ENCODE measurements around the gene EFNA3.

Gene EFNA3

GRCh38 chr1:155062151-155062686 is 16.4 kb upstream of the EFNA3 start:
- H3K4me3 ChIP-seq (ENCODE audit: low read depth, low read length): no peak overlapping the region
- TF ChIP-seq, protein P1, sequence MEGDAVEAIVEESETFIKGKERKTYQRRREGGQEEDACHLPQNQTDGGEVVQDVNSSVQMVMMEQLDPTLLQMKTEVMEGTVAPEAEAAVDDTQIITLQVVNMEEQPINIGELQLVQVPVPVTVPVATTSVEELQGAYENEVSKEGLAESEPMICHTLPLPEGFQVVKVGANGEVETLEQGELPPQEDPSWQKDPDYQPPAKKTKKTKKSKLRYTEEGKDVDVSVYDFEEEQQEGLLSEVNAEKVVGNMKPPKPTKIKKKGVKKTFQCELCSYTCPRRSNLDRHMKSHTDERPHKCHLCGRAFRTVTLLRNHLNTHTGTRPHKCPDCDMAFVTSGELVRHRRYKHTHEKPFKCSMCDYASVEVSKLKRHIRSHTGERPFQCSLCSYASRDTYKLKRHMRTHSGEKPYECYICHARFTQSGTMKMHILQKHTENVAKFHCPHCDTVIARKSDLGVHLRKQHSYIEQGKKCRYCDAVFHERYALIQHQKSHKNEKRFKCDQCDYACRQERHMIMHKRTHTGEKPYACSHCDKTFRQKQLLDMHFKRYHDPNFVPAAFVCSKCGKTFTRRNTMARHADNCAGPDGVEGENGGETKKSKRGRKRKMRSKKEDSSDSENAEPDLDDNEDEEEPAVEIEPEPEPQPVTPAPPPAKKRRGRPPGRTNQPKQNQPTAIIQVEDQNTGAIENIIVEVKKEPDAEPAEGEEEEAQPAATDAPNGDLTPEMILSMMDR (IDR thresholded peaks at IDR 0.05; ENCODE audit: low read depth, low read length): no peak

GRCh38 chr1:155062702-155063411 is 15.8 kb upstream of the EFNA3 start:
- TF ChIP-seq, protein P1 (IDR thresholded peaks at IDR 0.05; ENCODE audit: low read depth, low read length): peak; percentile 51
- H3K4me3 ChIP-seq (ENCODE audit: low read depth, low read length): peak overlapping the region; percentile 91

- TF ChIP-seq, protein P1 (IDR thresholded peaks at IDR 0.05; ENCODE audit: low read depth, low read length): no peak
- peak within 1 kb of the TSS; percentile 91 for H3K4me3 ChIP-seq (ENCODE audit: low read depth, low read length)
Measured at GRCh38 chr1:155063550-155064110, 15.0 kb upstream of the EFNA3 start, which contains the start of gene EFNA4. TSS of gene EFNA4 (plus strand) at chr1:155063740. CDS start at chr1:155063824, 84 bp downstream.

GRCh38 chr1:155064111-155064831 is 14.4 kb upstream of the EFNA3 start:
- H3K4me3 ChIP-seq (ENCODE audit: low read depth, low read length): peak overlapping the region; percentile 91
- TF ChIP-seq, protein P1 (IDR thresholded peaks at IDR 0.05; ENCODE audit: low read depth, low read length): no peak

DNA sequence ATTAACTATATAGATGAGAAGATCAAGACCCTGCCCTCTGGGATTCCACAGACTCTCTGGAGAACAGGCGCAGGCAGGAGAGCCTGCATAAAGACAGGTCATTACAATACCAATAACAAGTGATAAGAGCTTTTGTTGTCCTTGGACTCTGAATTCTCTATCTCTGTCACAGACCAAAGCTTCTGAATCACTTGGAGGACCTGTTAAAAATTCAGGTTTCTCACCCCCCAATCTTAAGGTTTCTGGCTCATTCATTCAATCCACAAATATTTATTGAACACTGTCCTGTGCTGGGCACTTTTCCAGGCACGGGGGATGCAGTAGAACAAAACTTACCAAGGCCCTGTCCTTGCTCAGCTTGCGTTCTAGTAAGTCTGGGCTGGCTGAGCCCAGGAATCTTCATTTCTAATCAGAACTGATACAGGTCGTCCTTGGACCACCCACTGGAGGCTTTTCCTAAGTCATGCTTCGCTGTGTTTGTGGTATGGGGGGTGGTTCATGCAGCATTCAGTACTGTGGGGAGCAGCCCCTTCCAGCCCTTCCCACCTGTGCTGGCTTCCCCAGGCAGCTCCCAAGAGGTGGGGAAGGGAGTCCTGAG is 13.7 kb upstream of the EFNA3 start:
- TF ChIP-seq, protein P1 (IDR thresholded peaks at IDR 0.05; ENCODE audit: low read depth, low read length): no peak
- peak overlapping the region; percentile 91 for H3K4me3 ChIP-seq (ENCODE audit: low read depth, low read length)

DNA sequence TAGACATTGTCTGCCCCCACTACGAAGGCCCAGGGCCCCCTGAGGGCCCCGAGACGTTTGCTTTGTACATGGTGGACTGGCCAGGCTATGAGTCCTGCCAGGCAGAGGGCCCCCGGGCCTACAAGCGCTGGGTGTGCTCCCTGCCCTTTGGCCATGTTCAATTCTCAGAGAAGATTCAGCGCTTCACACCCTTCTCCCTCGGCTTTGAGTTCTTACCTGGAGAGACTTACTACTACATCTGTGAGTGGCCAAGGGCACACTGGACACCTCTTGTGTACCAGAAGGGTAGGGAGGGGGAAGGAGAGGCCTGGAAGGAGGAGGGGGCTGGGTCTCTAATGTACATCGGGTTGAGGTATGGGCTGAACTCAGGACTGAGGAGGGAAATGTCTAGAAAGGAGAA is 11.9 kb upstream of the EFNA3 start:
- no peak overlapping the region for H3K4me3 ChIP-seq (ENCODE audit: low read depth, low read length)
- TF ChIP-seq, protein P1 (IDR thresholded peaks at IDR 0.05; ENCODE audit: low read depth, low read length): no peak
